ENCODE results near the gene TSR3. TPM values are rescaled to one million over a fixed set of nuclear protein-coding genes. Genes with fewer than 3 reads are reported as not detected.

The TSR3 gene
- total RNA-seq, 2 donors from 2014 or later, result 39.6 to 74.4 TPM

DNA sequence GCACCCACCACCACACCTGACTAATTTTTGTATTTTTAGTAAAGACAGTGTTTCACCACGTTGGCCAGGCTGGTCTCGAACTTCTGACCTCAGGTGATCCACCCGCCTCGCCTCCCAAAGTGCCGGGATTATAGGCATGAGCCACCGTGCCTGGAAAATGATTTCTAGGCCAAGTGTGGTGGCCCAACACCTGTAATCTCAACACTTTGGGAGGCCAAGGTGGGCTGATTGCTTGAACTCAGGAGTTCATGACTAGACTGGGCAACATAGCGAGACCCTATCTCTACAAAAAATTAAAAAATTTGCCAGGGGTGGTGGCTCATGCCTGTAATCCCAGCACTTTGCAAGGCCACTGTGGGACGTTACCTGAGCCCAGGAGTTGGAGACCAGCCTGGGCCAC lies 29.3 kb downstream of the TSR3 start:
- Histone ChIP-seq H3K9ac (ENCODE audit: low read depth in 2 of 2, low read length in 2 of 2) (no peak overlapping the region), H3K27ac (no peak overlapping the region), H3K27me3 (no peaks in the 10 kb centered on the region), H3K9me3 (no peaks in the 10 kb centered on the region), H3K36me3 (peaks cover 33% of the 10 kb centered on the region), H3K4me1 (no peaks in the 10 kb centered on the region), H3K4me3 (no peak overlapping the region)
- intact Hi-C loops (cut with DNase I), result no loop called here
- TF ChIP-seq, protein P1, sequence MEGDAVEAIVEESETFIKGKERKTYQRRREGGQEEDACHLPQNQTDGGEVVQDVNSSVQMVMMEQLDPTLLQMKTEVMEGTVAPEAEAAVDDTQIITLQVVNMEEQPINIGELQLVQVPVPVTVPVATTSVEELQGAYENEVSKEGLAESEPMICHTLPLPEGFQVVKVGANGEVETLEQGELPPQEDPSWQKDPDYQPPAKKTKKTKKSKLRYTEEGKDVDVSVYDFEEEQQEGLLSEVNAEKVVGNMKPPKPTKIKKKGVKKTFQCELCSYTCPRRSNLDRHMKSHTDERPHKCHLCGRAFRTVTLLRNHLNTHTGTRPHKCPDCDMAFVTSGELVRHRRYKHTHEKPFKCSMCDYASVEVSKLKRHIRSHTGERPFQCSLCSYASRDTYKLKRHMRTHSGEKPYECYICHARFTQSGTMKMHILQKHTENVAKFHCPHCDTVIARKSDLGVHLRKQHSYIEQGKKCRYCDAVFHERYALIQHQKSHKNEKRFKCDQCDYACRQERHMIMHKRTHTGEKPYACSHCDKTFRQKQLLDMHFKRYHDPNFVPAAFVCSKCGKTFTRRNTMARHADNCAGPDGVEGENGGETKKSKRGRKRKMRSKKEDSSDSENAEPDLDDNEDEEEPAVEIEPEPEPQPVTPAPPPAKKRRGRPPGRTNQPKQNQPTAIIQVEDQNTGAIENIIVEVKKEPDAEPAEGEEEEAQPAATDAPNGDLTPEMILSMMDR (IDR thresholded peaks at IDR 0.05), result no peak
- no peak for DNase-seq

DNA sequence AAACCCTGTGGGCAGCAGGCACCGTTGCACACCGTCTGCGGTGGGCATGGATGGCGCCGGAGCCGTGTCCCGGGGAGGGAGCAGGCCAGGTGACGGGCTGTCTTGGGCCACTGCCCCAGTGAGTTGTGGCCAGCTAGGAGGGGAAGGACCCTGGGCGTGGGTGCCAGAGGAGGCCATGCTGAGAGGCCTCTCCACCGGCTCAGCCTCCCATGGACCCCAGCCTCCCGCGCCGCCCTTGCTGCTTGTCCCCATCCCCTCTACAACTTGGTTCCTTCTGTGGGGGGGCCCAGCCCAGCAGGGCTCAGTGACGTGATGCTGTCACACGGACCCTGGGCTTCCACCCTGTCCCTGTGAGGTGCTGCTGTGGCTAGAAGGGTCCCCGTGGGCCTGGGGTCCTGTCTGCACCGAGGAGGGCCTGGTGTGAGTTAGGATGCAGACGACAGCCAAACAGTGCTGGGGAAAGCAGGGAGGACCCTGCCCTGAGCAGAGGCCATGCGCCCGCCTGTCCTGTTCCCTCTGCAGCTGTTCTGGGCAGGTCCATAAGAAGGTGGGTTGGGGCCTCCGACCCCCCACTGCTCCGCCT lies 30.9 kb downstream of the TSR3 start:
- Histone ChIP-seq H3K9ac (ENCODE audit: low read depth in 2 of 2, low read length in 2 of 2) (no peak overlapping the region), H3K9me3 (no peaks in the 10 kb centered on the region), H3K27me3 (no peaks in the 10 kb centered on the region), H3K4me3 (no peak overlapping the region), H3K4me1 (no peaks in the 10 kb centered on the region), H3K27ac (no peak overlapping the region), H3K36me3 (peaks cover 37% of the 10 kb centered on the region)
- no peak for DNase-seq
- intact Hi-C loops (cut with DNase I), result no loop called here
- TF ChIP-seq, protein P1 (IDR thresholded peaks at IDR 0.05), result no peak

DNA sequence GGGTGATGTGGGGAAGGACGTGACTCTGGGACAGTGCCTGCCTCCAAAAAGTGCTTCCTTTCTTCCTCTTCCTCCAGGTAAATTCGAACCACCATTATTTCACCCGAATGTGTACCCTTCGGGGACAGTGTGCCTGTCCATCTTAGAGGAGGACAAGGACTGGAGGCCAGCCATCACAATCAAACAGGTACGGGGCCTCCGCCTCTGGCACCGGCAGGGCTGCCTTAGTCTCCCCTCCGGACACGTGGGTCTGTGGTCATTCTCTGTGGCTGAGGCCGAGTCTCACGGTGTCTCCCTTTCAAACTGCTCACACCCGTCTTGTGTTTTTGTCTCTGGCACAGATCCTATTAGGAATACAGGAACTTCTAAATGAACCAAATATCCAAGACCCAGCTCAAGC lies 31.6 kb downstream of the TSR3 start:
- DNase-seq, result no peak
- H3K4me3 ChIP-seq, result no peak overlapping the region
- peaks cover 40% of the 10 kb centered on the region for H3K36me3 ChIP-seq
- TF ChIP-seq, protein P1 (IDR thresholded peaks at IDR 0.05), result no peak
- no peaks in the 10 kb centered on the region for H3K27me3 ChIP-seq
- no peak overlapping the region for H3K9ac ChIP-seq (ENCODE audit: low read depth in 2 of 2, low read length in 2 of 2)
- no peaks in the 10 kb centered on the region for H3K4me1 ChIP-seq
- H3K27ac ChIP-seq, result no peak overlapping the region
- intact Hi-C loops (cut with DNase I), result no loop called here
- H3K9me3 ChIP-seq, result no peaks in the 10 kb centered on the region

DNA sequence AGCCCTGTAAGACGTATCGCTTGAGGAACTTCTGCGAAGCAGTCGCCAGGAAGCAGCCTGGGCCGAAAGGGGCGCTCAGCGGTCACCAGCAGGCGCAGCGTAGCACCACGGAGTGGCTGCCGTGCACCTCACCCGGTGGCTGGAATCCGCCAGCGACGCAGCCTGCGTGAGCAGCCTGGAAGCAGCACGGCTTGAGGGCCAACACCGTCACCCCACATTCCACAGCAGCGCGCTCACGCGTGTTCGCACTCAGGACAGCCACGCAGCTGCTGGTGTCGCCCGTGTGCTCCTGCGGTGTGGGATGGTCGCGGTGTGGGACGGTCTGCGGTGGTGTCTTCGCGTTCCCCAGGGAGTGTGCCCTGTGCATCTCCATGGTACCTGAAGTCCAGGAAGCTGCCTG lies 32.6 kb downstream of the TSR3 start:
- Histone ChIP-seq H3K9ac (ENCODE audit: low read depth in 2 of 2, low read length in 2 of 2) (no peak overlapping the region), H3K27me3 (no peaks in the 10 kb centered on the region), H3K9me3 (no peaks in the 10 kb centered on the region), H3K4me3 (no peak overlapping the region), H3K36me3 (peaks cover 33% of the 10 kb centered on the region), H3K4me1 (no peaks in the 10 kb centered on the region), H3K27ac (no peak overlapping the region)
- TF ChIP-seq, protein P1 (IDR thresholded peaks at IDR 0.05), result no peak
- intact Hi-C loops (cut with DNase I), result no loop called here
- no peak for DNase-seq

DNA sequence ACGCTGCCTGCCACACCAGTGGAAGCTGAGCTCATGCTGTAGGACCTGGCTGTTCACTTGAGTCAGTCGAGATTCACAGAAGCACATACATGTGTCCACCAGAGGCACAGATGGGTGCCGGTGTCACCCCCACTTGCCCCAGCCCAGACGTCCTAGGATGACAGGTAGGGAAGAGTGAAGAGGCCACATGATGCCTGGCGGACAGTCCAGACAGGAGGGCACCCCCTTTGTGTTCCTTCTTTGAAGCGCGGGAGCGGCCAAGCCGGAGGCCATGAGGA lies 33.5 kb downstream of the TSR3 start:
- intact Hi-C loops (cut with DNase I), result no loop called here
- Histone ChIP-seq H3K4me3 (no peak overlapping the region), H3K9ac (ENCODE audit: low read depth in 2 of 2, low read length in 2 of 2) (no peak overlapping the region), H3K36me3 (peaks cover 30% of the 10 kb centered on the region), H3K27ac (no peak overlapping the region), H3K27me3 (no peaks in the 10 kb centered on the region), H3K4me1 (no peaks in the 10 kb centered on the region), H3K9me3 (no peaks in the 10 kb centered on the region)
- TF ChIP-seq, protein P1 (IDR thresholded peaks at IDR 0.05), result no peak
- no peak for DNase-seq
